Measurements from ENCODE around the gene NAGS.

DNA sequence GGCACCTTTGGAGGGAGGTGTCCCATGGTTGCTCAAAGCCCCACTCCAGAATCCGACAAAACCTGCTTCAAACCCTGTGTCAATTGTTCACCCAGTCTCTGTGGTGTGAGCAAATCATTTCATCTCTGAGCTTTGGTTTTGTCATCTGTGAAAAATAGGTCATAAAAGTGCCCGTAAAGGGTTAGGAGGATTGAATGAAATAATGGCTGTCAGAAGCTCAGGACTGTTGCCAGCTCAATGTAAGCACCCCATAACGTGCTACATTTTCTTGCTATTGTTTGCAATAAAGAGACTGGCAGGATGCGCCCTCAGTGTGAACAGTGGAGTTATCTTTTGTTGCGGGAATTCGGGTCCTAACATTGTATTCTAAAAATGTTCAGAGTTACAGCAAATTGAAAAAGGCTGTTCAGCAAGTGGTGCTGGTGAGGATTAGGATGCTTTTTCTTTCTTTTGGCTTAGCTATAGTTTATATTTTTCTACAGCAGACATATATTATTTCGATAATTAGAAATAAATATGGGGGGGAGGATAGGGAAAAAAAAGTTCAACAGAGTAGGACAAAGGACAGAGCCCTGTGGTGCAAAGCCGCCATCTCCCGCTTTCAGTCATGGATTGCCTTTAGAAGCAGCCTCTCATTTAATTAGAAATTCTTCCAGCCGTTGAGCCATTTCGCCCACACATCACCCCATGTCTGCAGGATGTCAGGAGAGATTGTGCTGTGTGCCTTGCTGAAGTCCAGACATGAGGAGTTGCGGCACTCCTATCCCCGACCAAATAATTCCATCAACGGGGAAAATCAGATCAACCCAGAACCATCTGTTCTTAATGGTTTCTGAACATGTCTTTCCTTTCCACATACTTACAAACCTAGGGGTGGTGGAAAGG, 29.8 kb upstream of the NAGS start:
- TF ChIP-seq CTCF (IDR thresholded peaks at IDR 0.05) (no peak), POLR2A (IDR thresholded peaks at IDR 0.05) (no peak)
